DND-41 (cell line): Measurements from ENCODE around the gene AGAP2.

Experiments
- ATAC-seq: fragments of 200-7000 bp; cut with Tn5 transposase; 3 replicates; pipeline ENCODE4 v1.9.1; 2021; ENCODE audit warnings: low read depth; ENCODE audit not compliant: insufficient read depth
- DNase-seq: peaks from one replicate; pipeline ENCODE4 v3.0.0-alpha.2; 2020
- H2AFZ ChIP-seq: 2 replicates; pipeline ENCODE4 v1.6.0; 2012; ENCODE audit warnings: low read depth, low read length
- H3K27ac ChIP-seq: 2 replicates; pipeline ENCODE4 v1.5.1; 2012; ENCODE audit warnings: low read length, inconsistent platforms
- H3K27me3 ChIP-seq: fragments of 200-600 bp; sonication (generic); 2 replicates; pipeline ENCODE4 v1.6.0; 2012; ENCODE audit warnings: low read length, mild to moderate bottlenecking, inconsistent platforms; ENCODE audit not compliant: insufficient read depth, poor library complexity
- H3K36me3 ChIP-seq: 2 replicates; pipeline ENCODE4 v1.5.1; 2012; ENCODE audit warnings: low read length, inconsistent platforms; ENCODE audit not compliant: insufficient read depth
- H3K4me1 ChIP-seq: 2 replicates; pipeline ENCODE4 v1.5.1; 2012; ENCODE audit warnings: mild to moderate bottlenecking, low read length; ENCODE audit not compliant: insufficient read depth
- H3K4me2 ChIP-seq: 2 replicates; pipeline ENCODE4 v1.6.0; 2012; ENCODE audit warnings: mild to moderate bottlenecking, moderate library complexity, low read length, inconsistent platforms; ENCODE audit not compliant: insufficient read depth
- H3K4me3 ChIP-seq, 2 experiments: fragments of 200-600 bp in 1 of 2; shearing (Covaris generic) in 1 of 2; 2 replicates each; pipeline ENCODE4 v1.5.1; 2012 to 2016; ENCODE audit warnings: inconsistent platforms in 2 of 2, low read length in 2 of 2, mild to moderate bottlenecking in 2 of 2, low read depth in 1 of 2, moderate library complexity in 1 of 2
- H3K79me2 ChIP-seq: 2 replicates; pipeline ENCODE4 v1.6.0; 2012; ENCODE audit warnings: low read length, inconsistent platforms; ENCODE audit not compliant: insufficient read depth
- H3K9ac ChIP-seq: 2 replicates; pipeline ENCODE4 v1.6.0; 2012; ENCODE audit warnings: low read depth, mild to moderate bottlenecking, inconsistent platforms, low read length, moderate library complexity
- H3K9me3 ChIP-seq: 2 replicates; pipeline ENCODE4 v1.5.1; 2012; ENCODE audit warnings: low read length, moderate library complexity, mild to moderate bottlenecking, inconsistent platforms; ENCODE audit not compliant: insufficient read depth, severe bottlenecking
- H4K20me1 ChIP-seq: 2 replicates; pipeline ENCODE4 v1.6.0; 2012; ENCODE audit warnings: low read length; ENCODE audit not compliant: insufficient read depth
- EZH2 ChIP-seq: IDR thresholded peaks from 3 replicates; pipeline ENCODE4 v1.6.1; 2012; ENCODE audit warnings: borderline replicate concordance, low read depth, mild to moderate bottlenecking, moderate library complexity, low read length, inconsistent platforms; ENCODE audit not compliant: severe bottlenecking
- TF ChIP-seq, protein P1 (sequence below): IDR thresholded peaks from 2 replicates; pipeline ENCODE4 v1.5.1; 2012; ENCODE audit warnings: borderline replicate concordance, low read length, moderate library complexity, mild to moderate bottlenecking; ENCODE audit not compliant: poor library complexity, severe bottlenecking; ENCODE audit errors: extremely low read depth

AGAP2 gene

GRCh38 chr12:57693317-57693658 is 45.3 kb downstream of the AGAP2 start:
- Histone ChIP-seq H3K4me2 (peak overlapping the region; percentile 70), H3K27me3 (no peaks in the 10 kb centered on the region), H3K79me2 (peaks cover 19% of the 10 kb centered on the region), H3K27ac (peak overlapping the region; percentile 58), H3K36me3 (peaks cover 26% of the 10 kb centered on the region), H3K9me3 (no peaks in the 10 kb centered on the region), H4K20me1 (no peaks in the 10 kb centered on the region), H3K4me3 (peak overlapping the region in 1 of 2 experiments; percentile 53; a peak in 2 of 4 replicates), H3K4me1 (peaks cover 25% of the 10 kb centered on the region), H3K9ac (peak overlapping the region; percentile 43), H2AFZ (peak overlapping the region; percentile 90)
- ATAC-seq (no peak), DNase-seq (no peak)
- TF ChIP-seq EZH2: no peak
- TF ChIP-seq, protein P1, sequence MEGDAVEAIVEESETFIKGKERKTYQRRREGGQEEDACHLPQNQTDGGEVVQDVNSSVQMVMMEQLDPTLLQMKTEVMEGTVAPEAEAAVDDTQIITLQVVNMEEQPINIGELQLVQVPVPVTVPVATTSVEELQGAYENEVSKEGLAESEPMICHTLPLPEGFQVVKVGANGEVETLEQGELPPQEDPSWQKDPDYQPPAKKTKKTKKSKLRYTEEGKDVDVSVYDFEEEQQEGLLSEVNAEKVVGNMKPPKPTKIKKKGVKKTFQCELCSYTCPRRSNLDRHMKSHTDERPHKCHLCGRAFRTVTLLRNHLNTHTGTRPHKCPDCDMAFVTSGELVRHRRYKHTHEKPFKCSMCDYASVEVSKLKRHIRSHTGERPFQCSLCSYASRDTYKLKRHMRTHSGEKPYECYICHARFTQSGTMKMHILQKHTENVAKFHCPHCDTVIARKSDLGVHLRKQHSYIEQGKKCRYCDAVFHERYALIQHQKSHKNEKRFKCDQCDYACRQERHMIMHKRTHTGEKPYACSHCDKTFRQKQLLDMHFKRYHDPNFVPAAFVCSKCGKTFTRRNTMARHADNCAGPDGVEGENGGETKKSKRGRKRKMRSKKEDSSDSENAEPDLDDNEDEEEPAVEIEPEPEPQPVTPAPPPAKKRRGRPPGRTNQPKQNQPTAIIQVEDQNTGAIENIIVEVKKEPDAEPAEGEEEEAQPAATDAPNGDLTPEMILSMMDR: no peak

DNA sequence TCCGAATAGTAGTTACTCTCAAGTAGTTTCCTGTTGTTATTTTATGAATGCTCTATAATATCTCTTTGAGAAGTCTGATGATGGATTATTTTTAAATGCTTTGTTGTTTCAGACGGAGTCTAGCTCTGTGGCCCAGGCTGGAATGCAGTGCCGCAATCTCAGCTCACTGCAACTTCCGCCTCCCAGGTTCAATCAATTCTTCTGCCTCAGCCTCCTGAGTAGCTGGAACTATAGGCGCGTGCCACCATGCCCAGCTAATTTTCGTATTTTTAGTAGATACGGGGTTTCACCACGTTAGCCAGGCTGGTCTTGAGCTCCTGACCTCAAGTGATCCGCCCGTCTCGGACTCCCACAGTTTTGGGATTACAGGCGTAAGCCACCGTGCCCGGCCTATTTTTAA is 46.0 kb downstream of the AGAP2 start:
- Histone ChIP-seq H2AFZ (peak overlapping the region; percentile 90), H3K79me2 (peaks cover 19% of the 10 kb centered on the region), H3K9me3 (no peaks in the 10 kb centered on the region), H3K27ac (no peak overlapping the region), H3K4me2 (no peak overlapping the region), H3K4me3 (no peak overlapping the region), H3K27me3 (no peaks in the 10 kb centered on the region), H3K36me3 (peaks cover 19% of the 10 kb centered on the region), H3K4me1 (peaks cover 25% of the 10 kb centered on the region), H4K20me1 (no peaks in the 10 kb centered on the region), H3K9ac (no peak overlapping the region)
- TF ChIP-seq EZH2: no peak
- TF ChIP-seq, protein P1: no peak
- DNase-seq (no peak), ATAC-seq (no peak)

DNA sequence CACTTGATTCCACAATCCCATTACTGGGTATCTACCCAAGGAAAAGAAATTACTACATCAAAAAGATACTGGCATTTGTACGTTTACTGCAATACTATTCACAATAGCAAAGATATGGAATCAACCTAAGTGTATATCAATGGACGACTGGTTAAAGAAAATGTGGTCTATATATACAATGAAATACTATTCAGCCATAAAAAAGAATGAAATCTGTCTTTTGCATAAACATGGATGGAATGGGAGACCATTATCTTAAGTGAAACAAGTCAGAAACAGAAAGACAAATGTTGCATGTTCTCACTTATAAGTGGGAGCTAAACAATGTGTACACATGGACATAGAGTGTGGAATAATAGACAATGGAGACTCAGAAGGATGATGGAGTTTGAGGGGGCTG is 49.6 kb downstream of the AGAP2 start:
- H3K4me3 ChIP-seq: no peak overlapping the region
- no peaks in the 10 kb centered on the region for H3K36me3 ChIP-seq
- no peak overlapping the region for H2AFZ ChIP-seq
- no peak for TF ChIP-seq EZH2
- TF ChIP-seq, protein P1: no peak
- H3K4me2 ChIP-seq: no peak overlapping the region
- no peak for ATAC-seq
- H3K9ac ChIP-seq: no peak overlapping the region
- no peaks in the 10 kb centered on the region for H4K20me1 ChIP-seq
- no peak for DNase-seq
- H3K27ac ChIP-seq: no peak overlapping the region
- peaks cover 5% of the 10 kb centered on the region for H3K27me3 ChIP-seq
- H3K9me3 ChIP-seq: no peaks in the 10 kb centered on the region
- no peaks in the 10 kb centered on the region for H3K79me2 ChIP-seq
- H3K4me1 ChIP-seq: peaks cover 7% of the 10 kb centered on the region

DNA sequence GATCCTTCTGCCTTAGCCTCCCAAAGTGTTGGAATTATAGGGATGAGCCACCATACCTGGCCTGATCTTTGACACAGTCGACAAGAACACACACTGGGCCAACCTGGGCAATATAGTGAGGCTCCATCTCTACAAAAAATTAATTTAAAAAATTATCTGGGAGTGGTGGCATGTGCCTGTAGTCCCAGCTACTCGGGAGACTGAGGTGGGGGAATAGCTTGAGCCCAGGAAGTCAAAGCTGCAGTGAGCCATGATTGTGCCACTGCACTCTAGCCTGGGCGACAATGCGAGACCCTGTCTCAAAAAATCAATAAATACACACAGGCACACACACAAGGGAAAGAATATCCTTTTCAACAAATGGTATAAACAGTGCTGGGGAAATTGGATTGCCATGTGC is 50.7 kb downstream of the AGAP2 start:
- Histone ChIP-seq H3K9ac (no peak overlapping the region), H2AFZ (no peak overlapping the region), H3K4me2 (no peak overlapping the region), H3K79me2 (no peaks in the 10 kb centered on the region), H3K27me3 (peaks cover 5% of the 10 kb centered on the region), H3K4me1 (peaks cover under 1% of the 10 kb centered on the region), H3K9me3 (no peaks in the 10 kb centered on the region), H3K36me3 (no peaks in the 10 kb centered on the region), H4K20me1 (no peaks in the 10 kb centered on the region), H3K4me3 (no peak overlapping the region), H3K27ac (no peak overlapping the region)
- no peak for ATAC-seq
- no peak for DNase-seq
- TF ChIP-seq EZH2: no peak
- TF ChIP-seq, protein P1: no peak
